LNCAP (cell line): ENCODE results near the gene ZNF774.

ENCODE experiments used
- TF ChIP-seq, protein P1 (sequence below): fragments of 450-650 bp; IDR thresholded peaks from 2 replicates; pipeline ENCODE4 v1.5.1; 2017; ENCODE audit warnings: mild to moderate bottlenecking

The ZNF774 gene

DNA sequence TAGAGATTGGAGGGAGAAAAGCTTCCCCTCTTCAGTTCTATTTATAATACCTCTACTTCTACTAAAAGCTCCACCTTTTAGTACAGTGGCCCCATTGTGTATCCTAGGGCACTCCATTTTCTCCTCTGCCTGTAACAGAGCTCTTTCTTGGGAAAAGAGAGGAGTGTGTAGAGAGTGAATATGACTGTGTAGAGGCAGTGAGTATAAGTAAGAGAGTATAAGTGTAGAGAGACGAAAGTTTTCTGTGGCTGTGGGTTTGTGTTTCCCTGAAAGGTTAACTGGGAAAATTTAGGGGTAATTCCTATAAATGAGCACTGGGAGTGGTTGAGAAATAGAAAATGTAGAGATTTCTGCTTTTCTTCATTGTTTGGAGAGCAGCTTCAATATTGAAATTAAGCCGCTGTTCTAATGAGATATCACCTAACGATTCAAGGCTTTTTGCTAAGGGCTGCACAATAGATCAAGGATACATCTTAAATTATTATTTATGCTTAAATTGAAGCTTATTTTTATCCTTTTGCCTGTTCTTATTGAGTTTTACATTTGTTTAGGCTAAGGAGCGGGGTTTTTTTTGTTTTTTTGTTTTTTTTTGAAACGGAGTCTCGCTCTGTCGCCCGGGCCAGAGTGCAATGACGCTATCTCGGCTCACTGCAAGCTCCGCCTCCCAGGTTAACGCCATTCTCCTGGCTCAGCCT is 42.8 kb downstream of the ZNF774 start:
- TF ChIP-seq, protein P1, sequence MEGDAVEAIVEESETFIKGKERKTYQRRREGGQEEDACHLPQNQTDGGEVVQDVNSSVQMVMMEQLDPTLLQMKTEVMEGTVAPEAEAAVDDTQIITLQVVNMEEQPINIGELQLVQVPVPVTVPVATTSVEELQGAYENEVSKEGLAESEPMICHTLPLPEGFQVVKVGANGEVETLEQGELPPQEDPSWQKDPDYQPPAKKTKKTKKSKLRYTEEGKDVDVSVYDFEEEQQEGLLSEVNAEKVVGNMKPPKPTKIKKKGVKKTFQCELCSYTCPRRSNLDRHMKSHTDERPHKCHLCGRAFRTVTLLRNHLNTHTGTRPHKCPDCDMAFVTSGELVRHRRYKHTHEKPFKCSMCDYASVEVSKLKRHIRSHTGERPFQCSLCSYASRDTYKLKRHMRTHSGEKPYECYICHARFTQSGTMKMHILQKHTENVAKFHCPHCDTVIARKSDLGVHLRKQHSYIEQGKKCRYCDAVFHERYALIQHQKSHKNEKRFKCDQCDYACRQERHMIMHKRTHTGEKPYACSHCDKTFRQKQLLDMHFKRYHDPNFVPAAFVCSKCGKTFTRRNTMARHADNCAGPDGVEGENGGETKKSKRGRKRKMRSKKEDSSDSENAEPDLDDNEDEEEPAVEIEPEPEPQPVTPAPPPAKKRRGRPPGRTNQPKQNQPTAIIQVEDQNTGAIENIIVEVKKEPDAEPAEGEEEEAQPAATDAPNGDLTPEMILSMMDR: no peak

DNA sequence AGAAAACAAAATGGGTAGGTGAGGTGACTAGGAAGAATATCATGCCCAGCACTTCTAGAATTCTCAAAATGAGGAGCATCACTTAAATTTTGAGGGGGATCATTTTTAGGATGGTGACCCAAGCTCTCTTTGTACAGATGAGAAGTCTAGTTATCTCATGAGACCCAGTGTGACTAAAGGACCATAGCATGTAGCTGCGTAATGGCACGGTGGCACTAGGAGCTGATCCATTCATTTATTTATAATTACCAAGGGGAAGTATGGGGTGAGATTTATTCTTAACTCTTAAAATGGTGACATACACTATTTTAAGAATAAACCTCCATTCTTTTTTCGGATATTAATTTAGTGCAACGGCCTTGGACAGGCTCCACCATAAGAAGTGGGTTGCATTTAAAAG is 44.2 kb downstream of the ZNF774 start:
- TF ChIP-seq, protein P1: no peak

DNA sequence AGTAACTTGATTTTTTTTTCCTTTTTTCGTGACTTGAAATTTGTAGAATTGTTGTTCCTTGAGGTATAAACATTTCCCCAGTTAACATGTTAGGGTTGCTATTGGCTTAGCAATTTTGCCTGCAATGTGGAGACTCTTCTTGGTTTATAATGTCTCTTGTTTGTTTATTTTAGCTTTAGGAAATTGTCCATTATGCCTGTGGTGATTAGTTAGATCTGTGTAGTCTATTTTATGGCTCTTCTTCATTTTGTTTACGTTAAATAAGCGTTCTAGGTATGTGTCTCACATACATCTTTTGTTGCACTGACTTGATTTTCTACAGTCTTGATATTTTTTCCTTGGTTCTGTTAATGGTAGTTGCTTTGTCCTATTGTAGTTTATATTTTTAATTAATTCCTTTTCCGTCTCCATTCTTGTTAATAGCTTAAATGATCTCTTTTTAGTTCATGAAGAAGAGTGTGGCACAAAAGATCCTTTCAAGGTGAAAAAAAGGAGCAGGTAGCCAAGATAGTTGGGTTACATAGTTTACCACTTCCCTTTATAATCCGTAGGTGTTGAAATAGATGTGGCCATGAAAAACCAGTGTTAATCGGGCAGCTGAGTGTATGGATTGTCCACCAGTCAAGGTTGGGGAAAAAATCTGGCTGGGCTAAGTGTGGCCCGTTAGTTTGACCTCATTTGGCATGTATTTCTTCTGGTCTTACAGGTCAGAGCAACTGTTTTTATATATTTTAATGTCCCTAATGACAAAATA is 48.1 kb downstream of the ZNF774 start:
- TF ChIP-seq, protein P1: no peak

DNA sequence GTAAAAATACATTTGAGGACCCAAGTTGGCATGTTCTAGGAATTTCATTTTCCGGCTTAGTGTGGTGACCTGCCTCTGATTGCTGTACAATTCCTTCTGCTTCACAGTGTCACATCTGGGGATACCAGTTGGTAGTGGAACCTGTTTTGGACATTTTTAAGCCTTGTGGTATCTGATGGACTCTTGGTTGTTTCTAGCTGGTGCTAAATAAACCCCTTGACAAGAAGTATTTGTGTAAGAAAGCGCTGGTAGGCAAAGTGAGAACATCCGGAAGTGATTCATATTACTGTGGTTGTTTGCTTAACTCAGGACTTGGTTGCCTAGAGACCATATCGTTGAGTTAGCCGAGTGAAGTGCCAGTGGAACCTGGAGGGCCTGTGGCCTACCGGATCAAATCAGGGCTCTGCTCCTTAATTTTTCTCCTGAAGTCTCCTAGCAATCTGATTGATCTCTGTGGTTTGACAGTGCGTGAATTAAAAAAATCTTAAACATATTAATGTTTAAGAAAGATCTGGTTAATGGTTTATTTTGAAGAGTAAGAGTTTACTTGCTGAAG is 48.8 kb downstream of the ZNF774 start:
- TF ChIP-seq, protein P1: no peak

DNA sequence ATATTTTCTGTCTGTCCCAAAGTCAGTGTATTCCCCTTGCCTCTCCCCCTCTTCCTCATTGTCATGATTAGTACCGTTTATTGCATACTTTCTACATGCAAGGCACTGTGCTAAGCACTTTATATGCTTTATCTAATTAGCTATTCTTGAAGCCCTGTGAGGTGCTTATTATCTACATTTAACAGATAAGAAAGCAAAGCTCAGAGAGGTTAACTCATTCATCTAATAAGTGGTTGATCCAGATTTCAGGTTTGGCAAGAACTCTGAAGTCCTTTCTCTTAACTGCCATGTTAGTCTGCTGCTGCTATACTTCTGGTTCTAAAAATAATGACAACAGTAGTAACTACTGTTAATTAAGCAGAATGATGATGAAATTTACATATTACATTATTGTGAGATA is 49.4 kb downstream of the ZNF774 start:
- TF ChIP-seq, protein P1: no peak

DNA sequence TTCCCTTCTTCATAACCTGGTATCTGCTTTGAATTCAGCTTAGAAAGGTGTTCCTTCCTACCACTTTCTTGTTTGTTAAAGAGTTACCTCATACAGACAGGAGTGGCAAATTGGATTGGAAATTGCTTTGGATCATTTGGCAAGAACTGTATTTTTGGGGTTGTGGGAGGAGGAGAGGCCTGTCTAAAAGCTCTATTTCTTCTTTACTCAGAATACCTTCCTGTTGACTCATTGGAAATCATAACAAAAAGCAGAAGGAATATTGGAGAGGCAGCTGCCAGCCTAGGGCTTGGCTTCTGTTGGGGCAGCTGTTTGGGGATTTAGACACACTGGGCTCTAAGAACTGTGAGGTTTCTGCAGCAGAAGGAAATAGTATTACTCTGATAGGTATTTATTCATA is 50.1 kb downstream of the ZNF774 start:
- TF ChIP-seq, protein P1: no peak

DNA sequence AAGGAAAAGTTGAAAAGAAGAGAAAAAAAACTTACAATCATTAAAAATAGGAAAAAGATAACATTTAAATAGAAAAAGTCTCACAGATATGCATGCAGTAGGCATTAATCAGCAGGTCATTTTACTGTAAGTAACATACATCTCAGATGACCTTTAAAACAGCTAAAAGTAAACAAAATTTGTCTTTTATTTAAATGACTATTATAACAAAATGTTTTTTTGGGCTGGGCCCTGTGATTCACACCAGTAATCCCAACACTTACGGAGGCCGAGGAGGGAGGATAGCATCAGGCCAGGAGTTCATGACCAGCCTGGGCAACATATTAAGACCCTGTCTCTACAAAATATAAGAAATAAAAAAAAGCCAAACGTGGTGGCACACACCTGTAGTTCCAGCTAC is 50.7 kb downstream of the ZNF774 start:
- TF ChIP-seq, protein P1: no peak
